ENCODE measurements around the gene BACE2.

GRCh38 chr21:41141031-41141457 is 26.9 kb upstream of the BACE2 start:
- TF ChIP-seq CTCF (IDR thresholded peaks at IDR 0.05; ENCODE audit: insufficient read depth, low read length) (no peak), GABPA (IDR thresholded peaks at IDR 0.05; ENCODE audit: low read depth) (no peak)
